Kasumi-1 (cell line): ENCODE results near the gene SLC30A1.

Experiments
- DNase-seq, 2 experiments: peaks; one replicate each; lab custom pipeline; 2025; lab: John Stamatoyannopoulos, UW

Gene SLC30A1

DNA sequence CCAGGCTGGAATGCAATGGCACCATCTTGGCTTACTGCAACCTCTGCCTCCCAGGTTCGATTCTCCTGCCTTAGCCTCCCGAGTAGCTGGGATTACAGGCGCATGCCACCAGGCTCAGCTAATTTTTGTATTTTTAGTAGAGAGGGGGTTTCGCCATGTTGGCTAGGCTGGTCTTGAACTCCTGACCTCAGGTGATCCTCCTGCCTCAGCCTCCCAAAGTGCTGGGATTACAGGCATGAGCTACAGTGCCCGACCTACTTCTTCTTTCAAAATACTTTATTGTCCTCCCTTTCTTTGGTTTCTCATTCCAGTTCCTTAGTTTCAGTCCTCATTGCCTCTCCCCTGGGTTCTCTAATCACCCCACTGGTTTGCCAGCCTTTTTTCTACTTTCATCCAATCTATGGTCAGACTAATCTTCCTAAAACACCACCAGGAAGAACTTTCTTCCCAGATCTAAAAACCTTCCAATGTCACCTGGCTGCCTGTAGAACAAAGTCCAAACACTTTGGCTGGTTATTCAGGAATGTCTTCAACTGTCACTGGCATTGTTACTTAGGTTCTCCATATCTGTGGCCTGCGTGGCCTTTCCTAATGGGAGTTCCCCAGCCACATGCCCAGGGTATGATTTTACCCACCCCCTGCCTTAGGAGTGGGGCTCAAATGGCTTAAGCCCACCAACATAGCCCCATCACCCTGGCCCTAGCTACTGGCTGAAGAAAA, 29.0 kb upstream of the SLC30A1 start:
- no peak for DNase-seq

GRCh38 chr1:211606914-211607753, 28.2 kb upstream of the SLC30A1 start:
- peak; percentile 93 to 95 for DNase-seq

GRCh38 chr1:211606332-211606913, 27.5 kb upstream of the SLC30A1 start:
- DNase-seq: peak; percentile 87 to 92

DNA sequence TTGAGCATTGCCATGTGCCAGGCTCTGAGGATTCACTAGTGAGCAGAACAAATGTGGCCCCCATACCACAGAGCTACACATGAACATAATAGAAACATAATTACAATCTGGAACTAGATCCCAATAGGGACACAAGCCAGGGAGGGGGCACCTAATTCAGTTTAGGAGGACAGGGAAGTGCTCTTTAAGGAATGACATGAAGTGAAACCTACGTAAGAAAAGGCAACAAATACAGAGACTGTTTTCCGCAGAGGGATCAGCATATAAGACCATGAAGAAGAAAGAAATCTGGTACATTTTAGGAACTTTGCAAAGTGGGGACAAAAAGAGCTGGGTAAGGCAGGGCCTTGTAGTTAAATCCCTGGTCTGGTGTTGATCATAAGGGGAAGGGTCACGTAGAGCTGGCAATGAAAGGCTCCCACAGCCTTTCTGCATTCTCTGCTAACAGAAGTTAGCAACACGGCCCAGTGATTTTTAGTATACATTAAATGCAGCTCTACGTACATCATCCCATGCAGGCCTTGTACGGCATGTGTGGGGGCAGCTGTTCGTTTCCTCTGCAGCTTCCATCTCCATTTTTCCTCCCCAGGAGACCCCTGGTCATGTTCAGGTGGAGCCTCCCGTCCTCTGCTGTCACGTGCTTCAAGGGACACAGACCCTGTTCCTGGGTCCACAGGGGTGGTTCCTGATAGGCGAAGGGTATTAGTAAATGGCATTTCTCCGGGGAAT, 26.8 kb upstream of the SLC30A1 start:
- no peak for DNase-seq

DNA sequence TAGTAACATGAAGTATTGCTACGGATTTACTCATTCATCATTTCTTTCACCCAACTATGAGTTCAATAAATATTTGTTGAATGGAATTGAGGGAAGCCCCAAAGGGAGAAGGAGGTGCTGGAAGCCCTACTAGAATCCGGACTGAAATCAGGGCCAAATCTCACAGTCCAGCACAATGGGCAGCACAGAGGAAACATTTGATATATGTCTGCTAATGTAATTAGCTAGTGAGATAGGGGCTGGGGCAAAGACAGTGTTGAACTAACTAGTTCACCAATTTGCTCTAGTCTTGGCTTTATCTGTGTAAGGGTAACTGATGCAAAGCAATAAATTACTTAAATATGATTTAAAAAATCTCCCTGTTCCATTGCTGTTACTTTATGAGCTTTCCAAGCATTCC, 26.1 kb upstream of the SLC30A1 start:
- DNase-seq: no peak

- DNase-seq: no peak
Measured at GRCh38 chr1:211604548-211604947, 25.6 kb upstream of the SLC30A1 start.

GRCh38 chr1:211603713-211604112, 24.8 kb upstream of the SLC30A1 start:
- DNase-seq: no peak

GRCh38 chr1:211603191-211603701, 24.3 kb upstream of the SLC30A1 start:
- DNase-seq: no peak

- no peak for DNase-seq
Measured at GRCh38 chr1:211601982-211602670, 23.2 kb upstream of the SLC30A1 start.

- DNase-seq: no peak
Measured at GRCh38 chr1:211601159-211601558, 22.2 kb upstream of the SLC30A1 start.

DNA sequence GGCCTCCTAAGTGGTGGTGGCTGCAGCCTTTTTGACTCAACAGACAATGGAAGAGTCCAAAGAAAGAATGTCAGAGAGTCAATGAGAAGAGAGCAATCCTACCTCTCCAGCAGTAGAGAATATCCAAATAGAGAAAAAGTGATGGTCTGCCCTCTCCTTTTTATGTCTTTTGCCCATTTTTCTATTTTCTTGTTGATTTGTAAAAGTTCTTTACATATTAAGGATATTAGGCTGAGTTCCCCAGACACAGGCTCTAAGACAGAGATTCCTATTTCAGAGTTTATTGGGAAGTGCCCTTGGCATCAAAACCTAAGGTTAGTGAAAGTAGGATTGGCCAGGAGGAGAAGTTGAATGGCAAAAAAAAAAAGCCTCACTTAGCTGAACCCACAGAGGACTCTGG, 20.3 kb upstream of the SLC30A1 start:
- no peak for DNase-seq

DNA sequence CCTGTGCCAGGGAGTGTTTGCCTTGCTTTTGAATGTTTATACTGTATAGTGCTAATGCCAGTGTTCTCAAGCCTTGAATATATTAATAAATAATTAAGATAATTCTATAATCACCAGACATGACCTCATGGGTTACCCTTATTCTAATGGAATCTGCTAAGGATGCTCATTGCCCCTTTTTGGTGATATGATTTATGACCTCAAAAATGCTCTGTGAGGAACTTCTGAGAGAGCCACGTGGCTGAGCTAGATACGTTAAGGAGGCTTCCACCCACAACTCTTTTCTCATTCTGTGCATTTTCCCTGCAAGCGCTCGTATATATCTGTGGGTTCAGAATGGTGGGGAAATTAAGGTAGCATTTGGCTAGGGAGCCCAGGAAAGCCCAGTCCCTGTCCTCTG, 19.6 kb upstream of the SLC30A1 start:
- DNase-seq: no peak

DNA sequence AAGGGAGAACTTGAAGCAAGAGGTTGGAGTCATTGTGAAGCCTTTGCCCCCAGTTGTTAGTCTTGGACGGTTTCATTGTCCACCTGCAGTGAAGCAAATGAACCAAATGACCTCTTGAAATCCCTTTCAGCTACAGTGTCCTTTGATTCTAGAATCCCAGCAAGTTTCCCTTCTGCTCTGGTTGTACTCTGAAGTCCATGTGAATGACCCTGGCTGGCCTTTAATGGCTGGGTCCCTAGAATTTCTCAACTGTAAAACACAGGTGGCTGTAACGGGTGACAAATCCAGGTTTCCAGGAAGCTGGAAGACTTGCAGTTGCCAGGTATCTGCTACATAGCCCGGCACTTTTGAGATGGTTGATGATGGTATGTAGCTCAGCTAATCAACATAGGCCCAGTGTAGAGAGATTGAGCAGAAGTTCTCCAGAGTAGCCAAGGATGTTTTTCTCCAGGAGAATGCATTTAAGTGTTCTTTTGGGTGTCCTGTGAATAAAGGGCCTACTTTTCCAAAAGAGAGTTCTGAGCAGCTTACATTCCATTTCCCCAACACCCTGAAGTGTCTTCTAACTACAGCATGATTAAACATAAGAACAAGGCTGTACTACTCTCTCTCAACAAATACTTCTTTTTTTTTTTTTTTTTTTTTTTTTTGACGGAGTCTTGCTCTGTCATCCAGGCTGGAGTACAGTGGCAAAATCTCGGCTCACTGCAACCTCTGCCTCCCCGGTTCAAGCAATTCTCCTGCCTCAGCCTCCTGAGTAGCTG, 17.6 kb upstream of the SLC30A1 start:
- DNase-seq: no peak

DNA sequence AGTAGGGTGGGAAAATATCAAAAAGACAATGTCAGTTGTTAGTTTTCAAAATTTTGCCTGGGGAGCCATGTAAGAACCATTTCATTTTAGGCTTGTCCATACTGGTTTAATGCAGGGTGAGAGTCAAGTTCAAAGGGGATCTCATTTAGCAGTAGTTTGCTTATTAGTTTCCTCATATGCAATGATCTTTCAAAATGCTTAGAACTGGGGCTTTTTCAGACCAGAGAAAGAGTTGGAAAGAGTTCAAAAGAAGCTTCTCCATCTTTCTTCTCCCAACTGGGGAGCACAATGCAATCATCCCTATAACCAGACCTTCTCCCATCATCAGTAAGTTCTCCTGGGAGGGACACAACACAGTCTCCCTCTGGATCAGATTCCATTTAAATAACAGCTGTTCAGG, 16.5 kb upstream of the SLC30A1 start:
- no peak for DNase-seq

GRCh38 chr1:211591980-211592493, 13.1 kb upstream of the SLC30A1 start:
- DNase-seq: no peak

DNA sequence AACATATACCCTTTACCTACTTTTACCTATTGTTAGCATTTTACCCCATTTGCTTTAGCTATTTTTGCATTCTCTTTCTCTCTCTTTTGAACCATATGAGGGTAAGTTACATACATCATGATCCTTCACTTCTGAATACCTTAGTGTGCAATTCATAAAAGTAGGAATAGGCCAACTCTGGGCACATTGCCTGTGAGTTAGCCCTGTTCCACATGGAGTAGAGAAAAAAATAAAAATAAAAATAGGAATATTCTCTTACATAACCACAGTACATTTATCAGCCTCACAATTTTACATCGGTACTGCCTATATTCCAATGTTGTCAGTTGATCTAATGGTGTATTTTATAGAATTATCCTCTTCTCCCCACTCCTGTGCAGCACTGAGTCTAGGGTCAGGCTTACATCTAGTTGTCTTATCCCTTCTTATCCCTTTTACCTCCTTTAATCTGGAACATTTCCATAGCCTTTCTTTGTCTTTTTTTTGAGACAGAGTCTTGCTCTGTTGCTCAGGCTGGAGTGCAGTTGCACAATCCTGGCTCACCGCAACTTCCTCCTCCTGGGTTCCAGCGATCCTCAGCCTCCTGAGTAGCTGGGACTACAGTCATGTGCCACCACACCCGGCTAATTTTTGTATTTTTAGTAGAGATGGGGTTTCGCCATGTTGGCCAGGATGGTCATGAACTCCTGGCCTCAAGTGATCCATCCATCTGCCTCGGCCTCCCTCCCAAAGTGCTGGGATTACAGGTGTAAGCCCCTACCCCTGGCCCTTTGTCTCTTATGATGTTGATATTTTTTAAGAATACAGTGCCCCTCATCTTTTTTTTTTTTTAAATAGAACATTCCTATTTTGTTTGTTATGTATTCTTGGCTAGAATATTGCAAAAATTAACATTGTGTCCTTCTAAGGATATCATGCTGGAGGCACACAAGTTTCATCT, 11.1 kb upstream of the SLC30A1 start:
- DNase-seq: peak; percentile 78 to 79

- DNase-seq: no peak
Measured at GRCh38 chr1:211588711-211589110, 9.8 kb upstream of the SLC30A1 start.

DNA sequence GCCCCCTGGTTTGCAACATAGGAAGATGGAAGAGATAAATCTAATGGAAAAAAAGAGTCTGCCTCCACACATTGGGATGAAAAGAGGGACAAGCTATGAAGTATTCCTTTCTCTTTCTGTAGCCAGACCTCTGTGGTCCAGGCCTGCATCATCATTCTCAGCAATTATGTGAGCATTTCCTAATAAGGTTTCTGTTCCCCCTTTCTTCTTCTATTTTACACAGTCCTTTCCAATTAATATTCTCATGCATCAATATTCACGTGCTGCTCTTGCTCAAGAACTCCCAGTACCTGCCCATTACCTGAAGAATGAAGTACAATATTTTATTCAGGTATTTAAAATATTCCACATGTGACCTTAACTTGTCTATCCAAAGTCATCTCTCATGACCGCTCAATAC, 8.2 kb upstream of the SLC30A1 start:
- DNase-seq: no peak

GRCh38 chr1:211586538-211586937, 7.6 kb upstream of the SLC30A1 start:
- no peak for DNase-seq
